HepG2 (cell line): ENCODE results near the gene ELF2. TPM values are rescaled to one million over a fixed set of nuclear protein-coding genes. Genes with fewer than 3 reads are reported as not detected.

Experiments
- BHLHE40 ChIP-seq: IDR thresholded peaks from 2 replicates; pipeline ENCODE4 v1.6.1; 2011; ENCODE audit warnings: low read length, improper control_type of control experiment
- DPF2 ChIP-seq: sonication (generic); formaldehyde crosslinking; IDR thresholded peaks from 2 replicates; pipeline ENCODE4 v1.4.0; 2020; ENCODE audit warnings: mild to moderate bottlenecking, low read depth, missing genetic modification reagents, borderline replicate concordance
- GTF2F1 ChIP-seq: fragments of 150-350 bp; IDR thresholded peaks from 2 replicates; pipeline ENCODE4 v1.6.1; 2014; ENCODE audit warnings: low read length
- HDAC1 ChIP-seq: sonication (generic); formaldehyde crosslinking; IDR thresholded peaks from 2 replicates; pipeline ENCODE4 v1.5.1; 2020; ENCODE audit warnings: mild to moderate bottlenecking, missing genetic modification reagents
- HNRNPL ChIP-seq: fragments of 200-400 bp; formaldehyde crosslinking; IDR thresholded peaks from 2 replicates; pipeline ENCODE4 v1.6.1; 2017; ENCODE audit warnings: mild to moderate bottlenecking, low read depth, low read length
- KDM1A ChIP-seq: IDR thresholded peaks from 2 replicates; pipeline ENCODE4 v1.6.1; 2016; ENCODE audit warnings: missing compliant biosample characterization
- MAFG ChIP-seq: sonication (generic); formaldehyde crosslinking; IDR thresholded peaks from 2 replicates; pipeline ENCODE4 v1.5.1; 2020; ENCODE audit warnings: mild to moderate bottlenecking, missing genetic modification reagents
- NAIF1 ChIP-seq: sonication (generic); formaldehyde crosslinking; IDR thresholded peaks from 2 replicates; pipeline ENCODE4 v1.5.0; 2020; ENCODE audit warnings: mild to moderate bottlenecking, missing genetic modification reagents, borderline replicate concordance
- NFYB ChIP-seq: sonication (generic); formaldehyde crosslinking; IDR thresholded peaks from 2 replicates; pipeline ENCODE4 v1.4.0; 2020; ENCODE audit warnings: missing genetic modification reagents
- RCOR2 ChIP-seq: IDR thresholded peaks from 2 replicates; pipeline ENCODE4 v1.6.1; 2016; ENCODE audit warnings: missing biosample characterization, missing genetic modification reagents
- RFXAP ChIP-seq: sonication (generic); formaldehyde crosslinking; IDR thresholded peaks from 2 replicates; pipeline ENCODE4 v1.4.0; 2020; ENCODE audit warnings: missing genetic modification reagents, borderline replicate concordance
- ZC3H13 ChIP-seq: sonication (generic); formaldehyde crosslinking; IDR thresholded peaks from 2 replicates; pipeline ENCODE4 v1.8.1; 2023; ENCODE audit warnings: mild to moderate bottlenecking, missing genetic modification reagents, moderate library complexity
- ZNF282 ChIP-seq: fragments of 450-650 bp; IDR thresholded peaks from 2 replicates; pipeline ENCODE4 v1.6.1; 2018; ENCODE audit not compliant: partially characterized antibody
- ZNF30 ChIP-seq: sonication (generic); formaldehyde crosslinking; IDR thresholded peaks from 2 replicates; pipeline ENCODE4 v1.5.0; 2020; ENCODE audit warnings: mild to moderate bottlenecking, missing genetic modification reagents
- ZNF546 ChIP-seq: sonication (generic); formaldehyde crosslinking; conservative IDR thresholded peaks from 2 replicates; pipeline ENCODE4 v1.8.1; 2023; ENCODE audit warnings: mild to moderate bottlenecking, missing genetic modification reagents
- polyA plus RNA-seq, 8 experiments: library from polyadenylated mRNA; depleted of rRNA in 3 of 8; stranded (reverse) in 7 of 8; unstranded in 1 of 8; fragments of >200 nt; fragmentation: Illumina TruSeq in 4 of 8; extraction: Trizol in 4 of 8; gene quantifications; 2 replicates each; pipeline versions ENCODE4 v1.2.1 to v1.2.3, GENCODE V29; 2011 to 2016; ENCODE audit warnings: low read depth in 4 of 8, missing spikeins in 1 of 8, mixed read lengths in 1 of 8; ENCODE audit not compliant: insufficient read depth in 1 of 8
- total RNA-seq, 5 experiments: library from RNA; depleted of rRNA; stranded (reverse); fragments of >200 nt; fragmentation: Illumina TruSeq; extraction: Trizol; gene quantifications; 2 replicates each; pipeline ENCODE4 v1.2.3, GENCODE V29; 2016; ENCODE audit warnings: low read depth in 1 of 5
- TF ChIP-seq, protein P1 (sequence below): sonication (generic); formaldehyde crosslinking; IDR thresholded peaks from 2 replicates; pipeline ENCODE4 v1.4.0; 2020; ENCODE audit warnings: missing genetic modification reagents
- TF ChIP-seq, protein P2 (sequence below): sonication (generic); formaldehyde crosslinking; IDR thresholded peaks from 2 replicates; pipeline ENCODE4 v1.8.0; 2022; ENCODE audit warnings: mild to moderate bottlenecking, missing genetic modification reagents; ENCODE audit not compliant: insufficient replicate concordance
- TF ChIP-seq, protein P3 (sequence below): sonication (generic); formaldehyde crosslinking; IDR thresholded peaks from 2 replicates; pipeline ENCODE4 v1.4.0; 2020; ENCODE audit warnings: missing genetic modification reagents
- TF ChIP-seq, protein P4 (sequence below): sonication (generic); formaldehyde crosslinking; IDR thresholded peaks from 2 replicates; pipeline ENCODE4 v1.4.0; 2020; ENCODE audit warnings: missing genetic modification reagents, borderline replicate concordance
- TF ChIP-seq, protein P5 (sequence below): sonication (generic); formaldehyde crosslinking; IDR thresholded peaks from 2 replicates; pipeline ENCODE4 v1.4.0; 2020; ENCODE audit warnings: mild to moderate bottlenecking, missing genetic modification reagents
- TF ChIP-seq, protein P6 (sequence below): sonication (generic); formaldehyde crosslinking; IDR thresholded peaks from 2 replicates; pipeline ENCODE4 v1.4.0; 2020; ENCODE audit warnings: mild to moderate bottlenecking, missing genetic modification reagents

The ELF2 gene
- total and polyA plus RNA-seq, 2 of the 13 experiments (the other 11 are each of a cell fraction or from before 2014, with no cell fraction given) = 28.6 to 35.4 TPM

DNA sequence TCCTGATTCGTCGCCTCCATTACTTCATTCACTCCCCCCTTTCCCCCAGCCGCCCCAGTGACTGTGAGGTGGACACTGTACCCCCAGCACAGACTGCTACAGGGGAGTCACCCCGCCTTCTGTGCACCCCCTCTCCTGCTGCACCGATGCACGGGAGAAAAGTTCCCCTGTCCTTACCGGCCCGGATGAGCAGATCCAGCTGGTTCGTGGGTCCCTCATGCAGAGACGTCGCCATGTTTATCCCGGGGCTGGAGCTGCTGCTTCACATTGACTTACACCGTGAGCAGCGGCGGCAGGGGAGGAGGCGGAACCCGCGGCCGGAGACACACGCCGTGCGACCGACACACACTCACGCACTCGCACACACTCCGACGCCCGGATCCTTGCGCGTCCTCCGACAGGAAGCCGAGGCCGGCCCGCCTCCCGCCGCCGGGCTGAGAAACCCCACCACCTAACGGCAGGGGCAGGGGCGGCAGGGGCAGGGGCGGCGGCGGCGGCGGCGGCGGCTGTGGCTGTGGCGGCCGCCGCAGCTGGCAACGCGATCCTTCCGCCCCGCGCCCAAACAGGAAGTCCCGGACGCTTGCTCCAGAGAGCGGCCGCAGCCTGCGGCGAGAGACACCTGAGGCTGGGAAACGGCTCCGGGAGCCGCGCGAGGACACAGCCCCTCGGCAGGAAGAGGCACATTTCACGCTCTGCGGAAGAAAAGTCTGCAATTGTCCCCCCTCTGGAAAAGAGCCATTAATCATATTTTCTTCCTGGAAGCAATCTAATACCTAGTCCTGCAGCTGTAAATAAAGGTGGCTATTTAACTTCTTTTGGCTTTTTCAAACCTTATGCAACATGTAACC is 92.8 kb downstream of the ELF2 start (continued):
- TF ChIP-seq, protein P1, sequence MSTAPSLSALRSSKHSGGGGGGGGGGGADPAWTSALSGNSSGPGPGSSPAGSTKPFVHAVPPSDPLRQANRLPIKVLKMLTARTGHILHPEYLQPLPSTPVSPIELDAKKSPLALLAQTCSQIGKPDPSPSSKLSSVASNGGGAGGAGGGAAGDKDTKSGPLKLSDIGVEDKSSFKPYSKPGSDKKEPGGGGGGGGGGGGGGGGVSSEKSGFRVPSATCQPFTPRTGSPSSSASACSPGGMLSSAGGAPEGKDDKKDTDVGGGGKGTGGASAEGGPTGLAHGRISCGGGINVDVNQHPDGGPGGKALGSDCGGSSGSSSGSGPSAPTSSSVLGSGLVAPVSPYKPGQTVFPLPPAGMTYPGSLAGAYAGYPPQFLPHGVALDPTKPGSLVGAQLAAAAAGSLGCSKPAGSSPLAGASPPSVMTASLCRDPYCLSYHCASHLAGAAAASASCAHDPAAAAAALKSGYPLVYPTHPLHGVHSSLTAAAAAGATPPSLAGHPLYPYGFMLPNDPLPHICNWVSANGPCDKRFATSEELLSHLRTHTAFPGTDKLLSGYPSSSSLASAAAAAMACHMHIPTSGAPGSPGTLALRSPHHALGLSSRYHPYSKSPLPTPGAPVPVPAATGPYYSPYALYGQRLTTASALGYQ = no peak
- TF ChIP-seq, protein P2, sequence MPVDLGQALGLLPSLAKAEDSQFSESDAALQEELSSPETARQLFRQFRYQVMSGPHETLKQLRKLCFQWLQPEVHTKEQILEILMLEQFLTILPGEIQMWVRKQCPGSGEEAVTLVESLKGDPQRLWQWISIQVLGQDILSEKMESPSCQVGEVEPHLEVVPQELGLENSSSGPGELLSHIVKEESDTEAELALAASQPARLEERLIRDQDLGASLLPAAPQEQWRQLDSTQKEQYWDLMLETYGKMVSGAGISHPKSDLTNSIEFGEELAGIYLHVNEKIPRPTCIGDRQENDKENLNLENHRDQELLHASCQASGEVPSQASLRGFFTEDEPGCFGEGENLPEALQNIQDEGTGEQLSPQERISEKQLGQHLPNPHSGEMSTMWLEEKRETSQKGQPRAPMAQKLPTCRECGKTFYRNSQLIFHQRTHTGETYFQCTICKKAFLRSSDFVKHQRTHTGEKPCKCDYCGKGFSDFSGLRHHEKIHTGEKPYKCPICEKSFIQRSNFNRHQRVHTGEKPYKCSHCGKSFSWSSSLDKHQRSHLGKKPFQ (CRISPR knock-in tag) = peak; percentile 70
- peak; percentile 50; the same call in 1 of the 2 replicates for TF ChIP-seq ZC3H13 (CRISPR knock-in tag)
- no peak for TF ChIP-seq ZNF30 (CRISPR knock-in tag)
- no peak for TF ChIP-seq NFYB (CRISPR knock-in tag)
- TF ChIP-seq NAIF1 (CRISPR knock-in tag) = no peak
- no peak for TF ChIP-seq DPF2
- no peak for TF ChIP-seq RCOR2
- no peak for TF ChIP-seq GTF2F1
- TF ChIP-seq MAFG (CRISPR knock-in tag) = no peak
- no peak for TF ChIP-seq KDM1A (CRISPR knock-in tag)
- TF ChIP-seq, protein P3, sequence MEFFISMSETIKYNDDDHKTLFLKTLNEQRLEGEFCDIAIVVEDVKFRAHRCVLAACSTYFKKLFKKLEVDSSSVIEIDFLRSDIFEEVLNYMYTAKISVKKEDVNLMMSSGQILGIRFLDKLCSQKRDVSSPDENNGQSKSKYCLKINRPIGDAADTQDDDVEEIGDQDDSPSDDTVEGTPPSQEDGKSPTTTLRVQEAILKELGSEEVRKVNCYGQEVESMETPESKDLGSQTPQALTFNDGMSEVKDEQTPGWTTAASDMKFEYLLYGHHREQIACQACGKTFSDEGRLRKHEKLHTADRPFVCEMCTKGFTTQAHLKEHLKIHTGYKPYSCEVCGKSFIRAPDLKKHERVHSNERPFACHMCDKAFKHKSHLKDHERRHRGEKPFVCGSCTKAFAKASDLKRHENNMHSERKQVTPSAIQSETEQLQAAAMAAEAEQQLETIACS (CRISPR knock-in tag) = no peak
- TF ChIP-seq RFXAP (CRISPR knock-in tag) = no peak
- TF ChIP-seq, protein P4, sequence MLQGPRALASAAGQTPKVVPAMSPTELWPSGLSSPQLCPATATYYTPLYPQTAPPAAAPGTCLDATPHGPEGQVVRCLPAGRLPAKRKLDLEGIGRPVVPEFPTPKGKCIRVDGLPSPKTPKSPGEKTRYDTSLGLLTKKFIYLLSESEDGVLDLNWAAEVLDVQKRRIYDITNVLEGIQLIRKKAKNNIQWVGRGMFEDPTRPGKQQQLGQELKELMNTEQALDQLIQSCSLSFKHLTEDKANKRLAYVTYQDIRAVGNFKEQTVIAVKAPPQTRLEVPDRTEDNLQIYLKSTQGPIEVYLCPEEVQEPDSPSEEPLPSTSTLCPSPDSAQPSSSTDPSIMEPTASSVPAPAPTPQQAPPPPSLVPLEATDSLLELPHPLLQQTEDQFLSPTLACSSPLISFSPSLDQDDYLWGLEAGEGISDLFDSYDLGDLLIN (CRISPR knock-in tag) = peak; percentile 15; the same call in 1 of the 2 replicates
- no peak for TF ChIP-seq ZNF282
- TF ChIP-seq, protein P5, sequence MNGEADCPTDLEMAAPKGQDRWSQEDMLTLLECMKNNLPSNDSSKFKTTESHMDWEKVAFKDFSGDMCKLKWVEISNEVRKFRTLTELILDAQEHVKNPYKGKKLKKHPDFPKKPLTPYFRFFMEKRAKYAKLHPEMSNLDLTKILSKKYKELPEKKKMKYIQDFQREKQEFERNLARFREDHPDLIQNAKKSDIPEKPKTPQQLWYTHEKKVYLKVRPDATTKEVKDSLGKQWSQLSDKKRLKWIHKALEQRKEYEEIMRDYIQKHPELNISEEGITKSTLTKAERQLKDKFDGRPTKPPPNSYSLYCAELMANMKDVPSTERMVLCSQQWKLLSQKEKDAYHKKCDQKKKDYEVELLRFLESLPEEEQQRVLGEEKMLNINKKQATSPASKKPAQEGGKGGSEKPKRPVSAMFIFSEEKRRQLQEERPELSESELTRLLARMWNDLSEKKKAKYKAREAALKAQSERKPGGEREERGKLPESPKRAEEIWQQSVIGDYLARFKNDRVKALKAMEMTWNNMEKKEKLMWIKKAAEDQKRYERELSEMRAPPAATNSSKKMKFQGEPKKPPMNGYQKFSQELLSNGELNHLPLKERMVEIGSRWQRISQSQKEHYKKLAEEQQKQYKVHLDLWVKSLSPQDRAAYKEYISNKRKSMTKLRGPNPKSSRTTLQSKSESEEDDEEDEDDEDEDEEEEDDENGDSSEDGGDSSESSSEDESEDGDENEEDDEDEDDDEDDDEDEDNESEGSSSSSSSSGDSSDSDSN (CRISPR knock-in tag) = peak; percentile 98
- no peak for TF ChIP-seq HNRNPL
- TF ChIP-seq HDAC1 (CRISPR knock-in tag) = peak; percentile 90
- no peak for TF ChIP-seq BHLHE40
- TF ChIP-seq ZNF546 (CRISPR knock-in tag) = 0 out of 2 replicates have a peak, but pooled peaks have one; percentile 1
- TF ChIP-seq, protein P6, sequence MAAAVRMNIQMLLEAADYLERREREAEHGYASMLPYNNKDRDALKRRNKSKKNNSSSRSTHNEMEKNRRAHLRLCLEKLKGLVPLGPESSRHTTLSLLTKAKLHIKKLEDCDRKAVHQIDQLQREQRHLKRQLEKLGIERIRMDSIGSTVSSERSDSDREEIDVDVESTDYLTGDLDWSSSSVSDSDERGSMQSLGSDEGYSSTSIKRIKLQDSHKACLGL = 0 out of 2 replicates have a peak, but pooled peaks have one; percentile 56
